ENCODE data around the gene USP32.
"Not testable (repeated sequence)": the region's sequence is repeated elsewhere in the genome, so short reads cannot be mapped to it uniquely, and the experiment has no call there.

USP32 gene

DNA sequence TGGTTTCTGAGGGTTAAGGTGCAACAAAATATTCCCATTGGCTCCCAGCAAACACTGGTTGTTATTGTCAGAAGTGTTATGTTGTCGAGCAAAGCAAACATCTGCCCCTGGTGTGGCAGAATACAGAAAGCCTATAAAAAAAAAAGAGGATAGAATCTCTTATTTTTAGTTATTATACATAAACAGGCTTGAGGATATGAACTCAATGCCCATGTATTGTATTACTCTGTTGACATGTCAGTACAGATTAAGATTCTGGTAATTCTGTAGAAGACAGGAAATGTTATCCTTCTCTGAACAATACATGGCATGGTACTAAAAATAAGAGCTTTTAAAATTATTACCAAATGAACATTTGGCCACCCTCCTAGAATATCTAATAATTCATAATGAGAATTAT is 168.5 kb downstream of the USP32 start:
- no peak overlapping the region for H3K27ac ChIP-seq (ENCODE audit: low read depth, low read length, poor library complexity, severe bottlenecking)
- H3K9ac ChIP-seq (ENCODE audit: low read length): no peak overlapping the region
- H3K4me1 ChIP-seq (ENCODE audit: insufficient read depth, low read length, severe bottlenecking): no peaks in the 10 kb centered on the region
- H3K79me2 ChIP-seq (ENCODE audit: insufficient read depth, low read length): no peaks in the 10 kb centered on the region
- H3K27me3 ChIP-seq (ENCODE audit: insufficient read depth, low read length): no peaks in the 10 kb centered on the region
- H3K4me3 ChIP-seq (ENCODE audit: low read depth, low read length, poor library complexity, severe bottlenecking): no peak overlapping the region
- H3K4me2 ChIP-seq (ENCODE audit: low read length): no peak overlapping the region
- TF ChIP-seq EZH2 (IDR thresholded peaks at IDR 0.05; ENCODE audit: borderline replicate concordance, low read length): no peak
- TF ChIP-seq, protein P1, sequence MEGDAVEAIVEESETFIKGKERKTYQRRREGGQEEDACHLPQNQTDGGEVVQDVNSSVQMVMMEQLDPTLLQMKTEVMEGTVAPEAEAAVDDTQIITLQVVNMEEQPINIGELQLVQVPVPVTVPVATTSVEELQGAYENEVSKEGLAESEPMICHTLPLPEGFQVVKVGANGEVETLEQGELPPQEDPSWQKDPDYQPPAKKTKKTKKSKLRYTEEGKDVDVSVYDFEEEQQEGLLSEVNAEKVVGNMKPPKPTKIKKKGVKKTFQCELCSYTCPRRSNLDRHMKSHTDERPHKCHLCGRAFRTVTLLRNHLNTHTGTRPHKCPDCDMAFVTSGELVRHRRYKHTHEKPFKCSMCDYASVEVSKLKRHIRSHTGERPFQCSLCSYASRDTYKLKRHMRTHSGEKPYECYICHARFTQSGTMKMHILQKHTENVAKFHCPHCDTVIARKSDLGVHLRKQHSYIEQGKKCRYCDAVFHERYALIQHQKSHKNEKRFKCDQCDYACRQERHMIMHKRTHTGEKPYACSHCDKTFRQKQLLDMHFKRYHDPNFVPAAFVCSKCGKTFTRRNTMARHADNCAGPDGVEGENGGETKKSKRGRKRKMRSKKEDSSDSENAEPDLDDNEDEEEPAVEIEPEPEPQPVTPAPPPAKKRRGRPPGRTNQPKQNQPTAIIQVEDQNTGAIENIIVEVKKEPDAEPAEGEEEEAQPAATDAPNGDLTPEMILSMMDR (IDR thresholded peaks at IDR 0.05; ENCODE audit: low read length): no peak
- no peaks in the 10 kb centered on the region for H3K9me2 ChIP-seq (ENCODE audit: low read depth, low read length)
- H2AFZ ChIP-seq (ENCODE audit: low read length): no peak overlapping the region
- no peaks in the 10 kb centered on the region for H3K9me3 ChIP-seq (ENCODE audit: low read length)
- H3K36me3 ChIP-seq (ENCODE audit: insufficient read depth, low read length): peaks cover 27% of the 10 kb centered on the region; the same call in 1 of the 2 replicates
- 0 out of 2 replicates have a peak, but pooled peaks cover 3% of the 10 kb centered on the region for H3F3A ChIP-seq (ENCODE audit: insufficient read depth, low read length)
- H4K20me1 ChIP-seq (ENCODE audit: insufficient read depth, low read length): no peaks in the 10 kb centered on the region

DNA sequence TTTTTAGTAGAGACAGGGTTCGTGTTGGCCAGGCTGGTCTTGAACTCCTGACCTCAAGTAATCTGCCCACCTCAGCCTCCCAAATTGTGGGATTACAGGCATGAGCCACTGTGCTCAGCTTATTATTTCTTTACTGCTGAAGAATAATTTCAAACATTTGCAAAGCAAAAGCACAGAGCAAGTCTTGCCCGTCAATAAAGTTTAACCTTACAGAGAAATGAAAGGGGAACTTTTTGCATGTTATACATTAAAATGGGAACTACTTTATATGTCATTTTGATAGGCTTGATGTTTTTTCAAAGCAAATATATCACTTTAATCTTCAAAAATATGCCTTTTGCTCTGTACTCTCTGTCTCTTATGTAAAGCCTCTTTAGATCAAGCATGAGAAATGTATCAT is 173.2 kb downstream of the USP32 start:
- H3K4me1 ChIP-seq (ENCODE audit: insufficient read depth, low read length, severe bottlenecking); H3K4me3 ChIP-seq (ENCODE audit: low read depth, low read length, poor library complexity, severe bottlenecking); H3F3A ChIP-seq (ENCODE audit: insufficient read depth, low read length); H3K27ac ChIP-seq (ENCODE audit: low read depth, low read length, poor library complexity, severe bottlenecking); H3K4me2 ChIP-seq (ENCODE audit: low read length); H3K27me3 ChIP-seq (ENCODE audit: insufficient read depth, low read length); H3K79me2 ChIP-seq (ENCODE audit: insufficient read depth, low read length); H4K20me1 ChIP-seq (ENCODE audit: insufficient read depth, low read length); H3K9ac ChIP-seq (ENCODE audit: low read length); H2AFZ ChIP-seq (ENCODE audit: low read length); H3K9me3 ChIP-seq (ENCODE audit: low read length); H3K9me2 ChIP-seq (ENCODE audit: low read depth, low read length): not testable (repeated sequence)
- H3K36me3 ChIP-seq (ENCODE audit: insufficient read depth, low read length): peaks cover 18% of the 10 kb centered on the region; the same call in 1 of the 2 replicates

DNA sequence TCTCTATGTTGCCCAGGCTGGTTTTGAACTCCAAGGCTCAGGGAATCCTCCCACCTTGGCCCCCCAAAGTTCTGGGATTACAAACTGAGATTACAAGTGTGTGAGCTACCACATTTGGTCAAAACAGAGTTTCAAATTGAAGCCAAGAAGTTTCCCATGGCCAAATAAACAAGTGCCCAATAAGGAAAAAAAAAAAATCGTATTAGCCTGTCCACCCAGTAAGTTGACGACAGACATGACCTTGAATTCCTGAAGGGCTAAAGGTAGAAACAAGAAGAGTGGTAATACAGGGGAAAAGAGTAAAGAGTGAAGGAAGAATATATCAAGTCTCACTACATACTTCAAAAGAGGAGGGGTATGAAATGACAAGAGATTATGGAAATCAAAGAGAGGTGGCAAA is 176.0 kb downstream of the USP32 start:
- H3K4me2 ChIP-seq (ENCODE audit: low read length); H3K9me2 ChIP-seq (ENCODE audit: low read depth, low read length); H3F3A ChIP-seq (ENCODE audit: insufficient read depth, low read length); H3K79me2 ChIP-seq (ENCODE audit: insufficient read depth, low read length); H3K27ac ChIP-seq (ENCODE audit: low read depth, low read length, poor library complexity, severe bottlenecking); H4K20me1 ChIP-seq (ENCODE audit: insufficient read depth, low read length); H3K9ac ChIP-seq (ENCODE audit: low read length); H3K27me3 ChIP-seq (ENCODE audit: insufficient read depth, low read length); H3K9me3 ChIP-seq (ENCODE audit: low read length); H3K4me1 ChIP-seq (ENCODE audit: insufficient read depth, low read length, severe bottlenecking); H3K36me3 ChIP-seq (ENCODE audit: insufficient read depth, low read length); H2AFZ ChIP-seq (ENCODE audit: low read length); H3K4me3 ChIP-seq (ENCODE audit: low read depth, low read length, poor library complexity, severe bottlenecking): not testable (repeated sequence)

DNA sequence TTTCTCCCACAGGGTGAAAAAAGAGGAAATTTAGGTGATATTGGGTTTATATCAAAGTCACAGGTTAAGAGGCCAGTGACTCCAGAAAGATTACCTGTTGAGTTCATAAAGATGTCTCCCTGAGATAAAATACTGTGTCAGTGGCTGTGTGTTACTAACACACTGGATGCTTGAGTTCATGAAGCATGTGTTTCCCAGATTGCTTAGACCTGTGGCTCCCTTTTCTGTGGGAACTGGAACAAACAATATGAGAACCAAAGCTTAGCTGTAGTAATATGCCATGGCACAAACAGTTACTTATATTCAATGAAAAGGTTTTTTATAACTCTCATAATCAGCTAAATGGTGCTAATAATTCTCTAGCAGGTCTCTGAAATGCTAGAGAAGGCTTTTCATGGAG is 180.7 kb downstream of the USP32 start:
- not testable (repeated sequence) for H4K20me1 ChIP-seq (ENCODE audit: insufficient read depth, low read length); H3K27ac ChIP-seq (ENCODE audit: low read depth, low read length, poor library complexity, severe bottlenecking); H3K79me2 ChIP-seq (ENCODE audit: insufficient read depth, low read length); H3F3A ChIP-seq (ENCODE audit: insufficient read depth, low read length); H3K9me2 ChIP-seq (ENCODE audit: low read depth, low read length); H3K4me2 ChIP-seq (ENCODE audit: low read length); H3K4me1 ChIP-seq (ENCODE audit: insufficient read depth, low read length, severe bottlenecking); H2AFZ ChIP-seq (ENCODE audit: low read length); H3K9me3 ChIP-seq (ENCODE audit: low read length); H3K27me3 ChIP-seq (ENCODE audit: insufficient read depth, low read length); H3K36me3 ChIP-seq (ENCODE audit: insufficient read depth, low read length); H3K9ac ChIP-seq (ENCODE audit: low read length); H3K4me3 ChIP-seq (ENCODE audit: low read depth, low read length, poor library complexity, severe bottlenecking)

DNA sequence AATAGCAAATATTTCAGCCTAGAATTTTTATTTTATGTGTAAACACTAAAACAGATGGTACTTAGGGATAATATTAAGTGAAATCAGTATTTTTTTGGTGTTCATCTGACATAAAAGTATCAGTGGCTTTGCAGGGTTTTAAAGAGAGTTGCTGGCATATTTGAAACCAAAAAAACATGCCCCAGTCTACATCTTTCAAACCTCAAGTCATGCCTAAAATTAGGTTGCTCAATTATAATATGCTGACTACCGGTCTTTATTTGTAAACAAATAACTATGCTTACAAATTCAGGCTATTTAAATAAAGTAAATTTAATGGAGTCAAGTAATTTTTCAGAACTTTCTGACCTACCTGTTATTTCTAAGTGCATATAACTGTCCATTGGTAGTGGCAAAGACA is 183.6 kb downstream of the USP32 start:
- not testable (repeated sequence) for H3K4me3 ChIP-seq (ENCODE audit: low read depth, low read length, poor library complexity, severe bottlenecking)

DNA sequence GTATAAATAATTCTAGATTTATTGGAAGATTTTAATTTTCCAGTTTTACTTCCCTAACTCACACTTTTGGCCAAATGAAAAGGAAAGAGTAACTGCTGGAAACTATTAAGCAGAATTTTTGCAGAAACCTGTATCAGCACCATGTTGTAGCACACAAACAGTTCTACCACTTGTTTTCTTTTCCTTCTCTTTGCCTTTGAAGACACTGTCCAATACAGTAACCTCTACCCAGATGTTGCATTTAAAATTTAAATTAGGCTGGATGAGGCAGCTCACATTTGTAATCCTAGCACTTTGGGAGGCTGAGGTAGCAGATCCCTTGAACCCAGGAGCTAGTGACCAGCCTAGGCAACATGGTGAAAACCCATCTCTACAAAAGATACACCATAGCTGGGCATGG is 186.2 kb downstream of the USP32 start:
- H3K4me2 ChIP-seq (ENCODE audit: low read length); H4K20me1 ChIP-seq (ENCODE audit: insufficient read depth, low read length); H3K4me3 ChIP-seq (ENCODE audit: low read depth, low read length, poor library complexity, severe bottlenecking); H3K79me2 ChIP-seq (ENCODE audit: insufficient read depth, low read length); H3F3A ChIP-seq (ENCODE audit: insufficient read depth, low read length); H3K9ac ChIP-seq (ENCODE audit: low read length); H3K36me3 ChIP-seq (ENCODE audit: insufficient read depth, low read length); H2AFZ ChIP-seq (ENCODE audit: low read length); H3K27me3 ChIP-seq (ENCODE audit: insufficient read depth, low read length); H3K4me1 ChIP-seq (ENCODE audit: insufficient read depth, low read length, severe bottlenecking); H3K9me2 ChIP-seq (ENCODE audit: low read depth, low read length); H3K27ac ChIP-seq (ENCODE audit: low read depth, low read length, poor library complexity, severe bottlenecking); H3K9me3 ChIP-seq (ENCODE audit: low read length): not testable (repeated sequence)

More for the DNA sequence above, 183.6 kb downstream of the USP32 start:
- not testable (repeated sequence) for H3K27ac ChIP-seq (ENCODE audit: low read depth, low read length, poor library complexity, severe bottlenecking); H2AFZ ChIP-seq (ENCODE audit: low read length); H3K27me3 ChIP-seq (ENCODE audit: insufficient read depth, low read length); H3K36me3 ChIP-seq (ENCODE audit: insufficient read depth, low read length); H3K9me2 ChIP-seq (ENCODE audit: low read depth, low read length); H4K20me1 ChIP-seq (ENCODE audit: insufficient read depth, low read length); H3K9me3 ChIP-seq (ENCODE audit: low read length); H3F3A ChIP-seq (ENCODE audit: insufficient read depth, low read length); H3K4me1 ChIP-seq (ENCODE audit: insufficient read depth, low read length, severe bottlenecking); H3K9ac ChIP-seq (ENCODE audit: low read length); H3K4me2 ChIP-seq (ENCODE audit: low read length); H3K79me2 ChIP-seq (ENCODE audit: insufficient read depth, low read length)

DNA sequence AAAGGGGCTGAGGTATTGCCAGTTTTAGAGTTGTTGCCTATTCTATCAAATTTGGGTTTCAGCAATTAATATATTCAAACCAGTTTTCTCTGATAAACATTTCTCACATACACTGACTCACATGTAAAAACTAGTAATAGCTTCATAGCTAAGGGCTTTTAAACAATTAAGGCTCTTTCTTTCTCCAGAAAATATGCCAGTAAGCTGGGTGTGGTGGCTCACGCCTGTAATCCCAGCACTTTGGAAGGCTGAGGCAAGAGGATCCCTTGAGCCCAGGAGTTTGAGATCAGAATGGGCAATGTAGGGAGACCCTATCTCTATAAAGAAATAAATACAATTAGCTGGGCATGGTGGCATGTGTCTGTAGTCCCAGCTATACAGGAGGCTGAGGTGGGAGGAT is 193.3 kb downstream of the USP32 start:
- not testable (repeated sequence) for H3K9me2 ChIP-seq (ENCODE audit: low read depth, low read length); H3K27ac ChIP-seq (ENCODE audit: low read depth, low read length, poor library complexity, severe bottlenecking); H3K4me3 ChIP-seq (ENCODE audit: low read depth, low read length, poor library complexity, severe bottlenecking); H4K20me1 ChIP-seq (ENCODE audit: insufficient read depth, low read length); H3K36me3 ChIP-seq (ENCODE audit: insufficient read depth, low read length); H3K27me3 ChIP-seq (ENCODE audit: insufficient read depth, low read length); H3K79me2 ChIP-seq (ENCODE audit: insufficient read depth, low read length); H2AFZ ChIP-seq (ENCODE audit: low read length); H3K4me1 ChIP-seq (ENCODE audit: insufficient read depth, low read length, severe bottlenecking); H3K9ac ChIP-seq (ENCODE audit: low read length); H3K9me3 ChIP-seq (ENCODE audit: low read length); H3K4me2 ChIP-seq (ENCODE audit: low read length); H3F3A ChIP-seq (ENCODE audit: insufficient read depth, low read length)

Measured in OCI-LY1 (cell line).